GM18867 (cell line): ENCODE data around the gene MNT.
"Not testable (repeated sequence)": the region's sequence is repeated elsewhere in the genome, so short reads cannot be mapped to it uniquely, and the experiment has no call there.

Source experiments
- ATAC-seq: cut with Tn5 transposase; IDR thresholded peaks from one replicate; pipeline ENCODE4 v1.9.1; 2021; ENCODE audit warnings: mild to moderate bottlenecking, moderate library complexity; ENCODE audit not compliant: unreplicated experiment

Gene MNT, protein sequence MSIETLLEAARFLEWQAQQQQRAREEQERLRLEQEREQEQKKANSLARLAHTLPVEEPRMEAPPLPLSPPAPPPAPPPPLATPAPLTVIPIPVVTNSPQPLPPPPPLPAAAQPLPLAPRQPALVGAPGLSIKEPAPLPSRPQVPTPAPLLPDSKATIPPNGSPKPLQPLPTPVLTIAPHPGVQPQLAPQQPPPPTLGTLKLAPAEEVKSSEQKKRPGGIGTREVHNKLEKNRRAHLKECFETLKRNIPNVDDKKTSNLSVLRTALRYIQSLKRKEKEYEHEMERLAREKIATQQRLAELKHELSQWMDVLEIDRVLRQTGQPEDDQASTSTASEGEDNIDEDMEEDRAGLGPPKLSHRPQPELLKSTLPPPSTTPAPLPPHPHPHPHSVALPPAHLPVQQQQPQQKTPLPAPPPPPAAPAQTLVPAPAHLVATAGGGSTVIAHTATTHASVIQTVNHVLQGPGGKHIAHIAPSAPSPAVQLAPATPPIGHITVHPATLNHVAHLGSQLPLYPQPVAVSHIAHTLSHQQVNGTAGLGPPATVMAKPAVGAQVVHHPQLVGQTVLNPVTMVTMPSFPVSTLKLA

DNA sequence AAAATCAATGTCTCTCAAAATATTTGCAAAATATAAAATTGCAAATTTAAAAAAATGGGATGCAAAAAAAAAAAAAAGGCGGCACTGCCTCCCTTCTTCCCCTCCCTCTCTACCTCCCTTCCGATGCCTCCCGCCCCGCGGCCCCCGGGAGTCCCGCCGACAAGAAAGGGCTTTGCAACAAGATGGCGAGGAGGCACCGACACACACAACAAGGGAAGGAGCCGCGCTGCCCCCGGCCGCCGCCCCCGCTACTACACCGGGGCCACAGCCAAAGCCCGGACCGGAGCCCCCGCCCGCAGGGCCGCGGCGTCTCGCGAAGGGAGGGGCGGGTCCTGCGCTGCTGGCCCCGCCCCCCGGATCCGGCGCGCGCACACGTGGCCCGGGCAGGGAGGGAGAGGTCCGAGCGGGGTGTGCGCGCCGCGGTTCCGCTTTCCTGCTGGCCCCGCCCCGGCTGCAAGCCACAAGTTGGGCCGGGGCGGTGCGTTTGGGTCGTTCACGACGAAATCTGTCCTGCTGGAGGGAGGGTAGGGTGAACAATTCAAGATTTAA is at the start of gene MNT:
TSS of gene MNT (minus strand) at position 184 of the 549 bp plus-strand sequence. CDS start 348 bp downstream, outside the sequence.
- peak; percentile 39 for ATAC-seq

DNA sequence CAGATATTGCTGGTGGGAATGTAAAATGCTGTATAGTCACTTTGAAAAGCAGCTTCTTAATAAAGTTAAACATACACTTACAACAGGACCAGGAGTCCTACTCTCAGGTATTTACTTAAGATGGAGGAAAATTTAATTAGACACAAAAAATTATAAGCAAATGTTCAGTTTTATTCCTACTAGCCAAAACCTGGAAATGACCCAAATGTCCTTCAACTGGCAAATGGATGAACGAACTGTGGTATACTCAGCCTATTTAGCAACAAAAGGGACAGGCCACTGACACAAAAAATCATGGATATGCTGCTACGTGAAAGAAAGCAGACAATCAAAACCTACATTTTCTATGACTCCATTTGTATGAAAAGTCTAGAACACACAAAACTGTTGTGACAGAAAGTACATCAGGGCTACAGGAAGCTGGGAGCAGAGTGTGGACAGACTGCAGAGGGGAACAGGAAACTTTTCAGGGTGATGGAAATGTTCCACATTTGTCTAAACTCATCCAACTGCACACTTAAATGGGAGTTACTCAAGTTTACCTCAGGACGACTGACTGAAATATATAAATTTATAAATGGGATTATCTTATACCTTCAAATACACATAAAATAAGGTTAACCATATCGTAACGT is 49.3 kb upstream of the MNT start:
- no peak for ATAC-seq

DNA sequence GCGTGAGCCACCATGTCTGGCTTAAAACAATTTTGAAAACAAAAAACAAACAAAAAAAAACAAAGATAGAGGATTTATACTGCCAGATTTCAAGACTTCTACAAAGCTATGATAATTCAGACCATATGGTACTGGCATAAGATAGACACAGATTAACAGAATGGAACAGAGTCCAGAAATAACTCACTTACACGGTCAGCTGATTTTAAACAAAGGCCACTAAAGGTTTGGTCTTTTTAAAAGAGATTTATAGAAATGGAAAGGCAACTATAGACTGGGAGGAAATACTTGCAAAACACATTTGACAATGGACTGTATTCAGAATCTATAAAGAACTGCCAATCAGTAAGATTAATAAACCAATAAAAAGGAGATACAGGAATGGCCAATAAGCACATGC is 48.6 kb upstream of the MNT start:
- no peak for ATAC-seq

DNA sequence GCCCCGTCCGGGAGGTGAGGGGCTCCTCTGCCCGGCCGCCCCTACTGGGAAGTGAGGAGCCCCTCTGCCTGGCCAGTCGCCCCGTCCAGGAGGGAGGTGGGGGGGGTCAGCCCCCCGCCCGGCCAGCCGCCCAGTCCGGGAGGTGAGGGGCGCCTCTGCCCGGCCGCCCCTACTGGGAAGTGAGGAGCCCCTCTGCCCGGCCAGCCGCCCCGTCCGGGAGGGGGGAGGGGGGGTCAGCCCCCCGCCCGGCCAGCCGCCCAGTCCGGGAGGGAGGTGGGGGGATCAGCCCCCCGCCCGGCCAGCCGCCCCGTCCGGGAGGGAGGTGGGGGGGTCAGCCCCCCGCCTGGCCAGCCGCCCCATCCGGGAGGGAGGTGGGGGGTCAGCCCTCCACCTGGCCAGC is 46.6 kb upstream of the MNT start:
- not testable (repeated sequence) for ATAC-seq

DNA sequence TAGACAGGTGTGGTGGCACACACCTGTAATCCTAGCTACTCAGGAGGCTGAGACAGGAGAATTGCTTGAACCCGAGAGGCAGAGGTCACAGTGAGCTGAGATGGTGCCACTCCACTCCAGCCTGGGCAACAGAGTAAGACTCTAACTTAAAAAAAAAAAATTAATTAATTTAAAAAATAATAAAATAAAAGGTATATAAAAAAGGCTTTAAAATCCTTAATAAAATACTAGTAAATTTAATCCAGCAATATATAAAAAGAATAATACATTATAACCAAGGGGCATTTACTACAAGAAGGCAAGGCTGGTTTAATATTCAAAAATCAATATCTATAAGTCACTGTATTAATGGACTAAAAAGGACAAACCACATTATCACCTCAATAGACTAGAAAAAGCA is 44.8 kb upstream of the MNT start:
- no peak for ATAC-seq

DNA sequence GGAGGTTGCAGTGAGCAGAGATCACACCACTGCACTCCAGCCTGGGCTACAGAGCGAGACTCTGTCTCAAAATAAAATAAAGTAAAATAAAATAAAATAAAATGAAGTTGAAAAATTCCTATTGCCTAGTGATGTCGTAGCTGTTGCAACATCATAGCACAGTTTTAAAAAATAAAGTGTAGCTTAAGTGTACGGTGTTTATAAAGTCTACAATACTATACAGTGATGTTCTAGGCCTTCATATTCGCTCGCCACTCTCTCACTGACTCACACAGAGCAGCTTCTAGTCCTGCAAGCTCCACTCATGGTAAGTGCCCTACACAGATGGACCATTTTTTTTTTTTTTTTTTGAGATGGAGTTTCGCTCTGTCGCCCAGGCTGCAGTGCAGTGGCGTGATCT is 43.5 kb upstream of the MNT start:
- no peak for ATAC-seq

DNA sequence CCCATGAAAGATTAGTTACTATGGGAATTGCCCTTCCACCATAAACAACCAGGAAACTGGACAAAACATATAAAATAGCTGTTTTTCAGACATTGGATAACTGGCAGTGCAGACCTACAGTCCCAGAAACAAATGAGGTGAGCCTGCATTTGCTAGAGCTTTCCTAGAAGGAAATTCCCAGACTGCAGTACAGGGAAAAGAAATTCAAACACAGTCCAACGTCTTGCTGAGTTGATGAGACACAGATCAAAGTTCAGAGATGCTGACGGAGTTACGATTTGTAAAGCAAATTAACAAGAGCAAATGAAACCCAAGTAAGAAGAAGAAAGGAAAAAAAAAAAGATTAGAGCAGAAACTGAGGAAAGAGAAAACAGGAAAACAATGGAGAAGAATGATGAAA is 41.3 kb upstream of the MNT start:
- ATAC-seq: no peak

DNA sequence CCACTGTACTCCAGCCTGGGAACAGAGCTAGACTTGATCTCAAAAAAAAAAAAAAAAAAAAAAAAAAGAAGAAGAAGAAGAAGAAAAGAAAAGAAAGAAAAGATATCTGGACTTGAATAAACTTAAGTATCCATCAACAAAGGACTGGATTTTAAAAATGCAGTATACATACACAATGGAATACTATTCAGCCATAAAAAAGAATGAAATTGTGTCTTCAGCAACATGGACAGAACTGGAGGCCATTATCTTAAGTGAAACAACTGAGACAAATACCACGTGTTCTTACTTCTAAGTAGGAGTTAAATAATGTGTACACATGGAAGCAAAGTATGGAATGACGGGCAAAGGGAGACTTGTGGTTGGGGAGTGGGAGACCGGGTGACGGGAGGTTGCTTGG is 40.1 kb upstream of the MNT start:
- ATAC-seq: no peak

DNA sequence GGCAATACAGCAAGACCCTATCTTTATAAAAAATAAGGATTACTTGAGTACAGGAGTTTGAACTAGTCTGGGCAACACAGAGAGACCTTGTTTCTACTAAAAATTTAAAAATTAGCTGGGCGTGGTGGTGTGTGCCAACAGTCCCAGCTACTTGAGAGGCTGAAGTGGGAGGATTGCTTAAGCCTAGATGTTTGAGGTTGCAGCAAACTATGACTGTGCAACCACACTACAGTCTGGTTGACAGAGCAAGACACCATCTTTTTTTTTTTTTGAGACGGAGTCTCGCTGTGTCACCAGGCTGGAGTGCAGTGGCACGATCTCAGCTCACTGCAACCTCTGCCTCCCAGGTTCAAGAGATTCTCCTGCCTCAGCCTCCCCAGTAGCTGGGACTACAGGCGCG is 39.1 kb upstream of the MNT start:
- not testable (repeated sequence) for ATAC-seq

DNA sequence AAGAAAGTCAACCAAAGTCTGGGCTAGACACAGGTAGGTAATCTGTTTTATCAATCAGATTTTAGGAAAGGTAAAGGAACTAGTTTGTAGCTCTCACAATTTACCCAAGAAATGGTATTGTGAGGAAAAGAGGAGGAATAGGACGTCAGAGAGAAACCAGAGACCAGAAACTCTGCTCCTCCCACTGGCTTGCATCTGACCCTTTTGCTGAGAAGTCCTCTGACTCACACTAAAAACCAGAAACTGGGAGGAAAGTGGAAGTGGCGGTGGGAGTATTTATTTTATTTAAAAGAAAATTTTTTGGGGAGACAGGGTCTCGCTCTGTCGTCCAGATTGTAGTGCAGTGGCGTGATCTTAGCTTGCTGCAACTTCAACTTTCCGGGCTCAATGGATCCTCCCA is 38.0 kb upstream of the MNT start:
- ATAC-seq: no peak

DNA sequence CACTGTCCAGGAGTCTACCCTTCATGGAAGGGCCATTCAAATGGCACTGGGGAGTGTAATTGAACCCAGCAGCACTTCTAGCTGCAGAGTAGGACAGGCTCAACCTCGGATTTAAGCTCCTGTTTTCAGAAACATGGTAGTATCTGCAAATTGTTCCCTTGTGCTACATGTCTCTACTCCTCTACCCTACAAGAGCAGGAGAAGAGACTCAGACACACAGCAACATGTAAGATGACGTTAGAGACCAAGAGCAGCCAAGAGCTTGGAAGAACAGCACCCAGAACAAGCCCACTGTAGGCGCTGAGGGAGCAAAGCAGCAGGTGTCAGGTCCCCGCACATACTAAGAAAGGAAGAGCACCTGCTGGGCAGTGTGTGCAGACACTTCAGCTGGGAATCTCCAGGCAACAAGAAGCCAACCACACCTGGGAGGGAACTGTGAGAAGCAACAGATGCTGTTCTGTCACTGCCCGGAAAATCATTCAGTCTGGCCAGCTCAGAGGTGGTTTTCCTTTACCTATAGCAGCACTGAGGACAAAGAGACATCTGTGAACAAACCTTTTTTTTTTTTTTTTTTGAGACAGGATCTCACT is 35.6 kb upstream of the MNT start:
- ATAC-seq: no peak

DNA sequence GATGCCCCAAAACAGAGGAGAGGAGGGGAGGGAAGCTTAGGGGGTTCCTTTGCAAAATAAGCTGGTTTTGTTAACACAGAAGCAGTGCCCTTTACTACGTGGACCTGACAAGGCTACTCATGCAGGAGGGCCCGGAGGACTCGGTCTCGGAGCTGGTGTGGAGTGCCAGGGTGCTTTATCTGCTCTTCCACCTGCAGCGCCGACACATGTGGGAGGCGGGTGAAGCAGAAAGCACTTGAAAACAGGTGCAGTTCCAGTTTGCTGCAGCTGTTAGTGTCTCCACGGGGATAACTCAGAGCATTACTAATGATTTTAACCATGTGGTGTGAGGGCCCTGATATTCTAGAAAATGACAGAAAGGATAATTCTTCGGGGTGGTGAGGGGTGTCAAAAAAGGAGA is 35.0 kb upstream of the MNT start:
- ATAC-seq: no peak

DNA sequence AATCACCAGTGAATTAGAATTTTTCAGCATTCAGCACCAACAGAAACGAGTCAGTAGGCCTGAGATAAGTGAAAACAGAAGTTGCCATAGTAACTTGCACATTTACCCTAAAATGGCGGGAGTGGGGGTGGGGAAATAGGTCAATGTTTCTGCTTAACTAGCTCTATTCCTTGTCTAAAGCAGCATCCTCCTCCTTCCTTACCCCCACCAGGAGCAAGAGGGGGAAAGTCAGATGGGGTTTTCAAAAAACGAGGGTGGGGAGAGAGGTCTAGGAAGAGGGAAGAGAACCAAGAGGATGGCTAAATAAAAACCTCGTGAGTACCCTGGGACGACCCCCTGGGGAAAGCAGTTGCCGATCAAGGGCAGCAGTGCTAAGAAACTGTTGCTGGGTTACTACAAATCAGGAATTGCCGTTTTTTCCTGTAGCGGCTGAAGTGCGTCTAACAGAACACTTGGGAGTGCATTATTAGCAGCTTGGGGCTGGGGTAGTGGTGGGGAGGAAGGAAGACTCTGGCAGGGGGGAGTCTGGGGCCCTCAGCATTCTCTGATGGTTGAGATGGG is 34.4 kb upstream of the MNT start:
- no peak for ATAC-seq

DNA sequence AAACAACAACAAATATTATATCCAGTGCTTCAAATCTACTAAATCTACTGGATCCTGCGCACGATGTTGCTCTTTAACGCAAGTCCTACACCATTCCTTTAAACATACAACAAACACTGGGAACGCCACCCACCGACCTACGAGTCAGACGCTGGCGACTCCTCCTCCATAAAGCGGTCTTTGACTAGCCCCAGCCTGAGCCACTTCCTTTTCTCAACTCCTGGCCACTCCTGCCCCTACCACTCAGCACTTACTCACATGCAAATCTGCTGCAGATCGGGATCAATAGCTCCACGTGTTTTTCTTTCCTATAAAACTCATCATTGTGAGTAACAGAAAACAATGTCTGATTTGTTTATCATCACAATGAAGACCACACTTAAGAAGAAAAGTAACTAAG is 32.8 kb upstream of the MNT start:
- ATAC-seq: no peak

DNA sequence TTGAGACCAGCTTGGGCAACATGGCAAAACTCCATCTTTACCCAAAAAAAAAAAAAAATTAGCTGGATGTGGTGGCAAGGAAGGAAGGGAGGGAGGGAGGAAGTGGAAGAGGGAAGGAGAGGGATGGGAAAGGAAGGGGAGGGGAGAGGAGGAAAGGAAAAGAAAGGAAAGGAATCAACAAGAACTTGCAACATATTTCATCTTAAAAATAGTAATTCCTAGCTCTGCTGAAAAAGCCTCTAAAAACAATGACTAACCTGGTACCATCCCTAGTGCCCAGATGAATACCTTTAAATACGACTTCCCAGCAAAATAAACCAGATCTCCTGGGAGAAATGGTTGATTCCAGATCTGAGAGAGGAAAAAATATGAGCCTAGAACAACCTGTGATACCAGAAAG is 27.1 kb upstream of the MNT start:
- no peak for ATAC-seq

DNA sequence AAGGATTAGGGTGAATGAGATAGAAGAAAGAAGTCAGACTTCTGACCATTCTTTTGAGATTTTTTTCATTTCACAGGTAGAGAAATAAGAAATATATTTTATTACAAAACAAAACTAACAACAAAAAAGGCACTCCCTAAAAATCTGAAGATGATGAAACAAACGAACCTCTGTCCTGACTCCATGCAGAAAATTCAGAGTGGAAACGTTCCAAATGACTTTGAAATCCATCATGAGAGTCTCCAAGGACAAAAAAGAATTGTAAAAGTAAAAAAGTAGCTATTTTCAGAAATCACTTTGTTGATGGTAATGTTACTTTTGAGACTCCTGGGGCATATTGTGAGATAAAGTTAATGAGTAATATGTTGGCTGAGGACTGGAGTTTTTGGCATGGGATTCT is 26.4 kb upstream of the MNT start:
- no peak for ATAC-seq

DNA sequence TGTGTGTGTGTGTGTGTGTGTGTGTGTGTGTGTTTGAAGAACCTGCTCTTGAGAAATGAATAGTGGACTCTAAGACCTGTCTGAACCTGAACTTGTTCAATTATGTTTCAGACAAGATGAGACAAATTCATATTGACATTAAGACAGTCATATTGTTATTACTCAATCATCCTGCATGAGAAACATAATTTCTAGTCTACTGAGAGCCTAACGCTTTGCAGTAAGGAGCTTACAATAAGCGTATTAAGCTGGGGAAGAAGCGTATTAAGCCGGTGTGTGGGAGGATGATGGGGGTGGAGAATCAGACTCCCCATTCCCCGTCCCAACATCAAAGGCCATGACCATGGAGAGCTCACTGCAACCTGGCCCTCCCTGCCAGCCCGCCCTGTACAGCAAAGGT is 22.4 kb upstream of the MNT start:
- ATAC-seq: no peak

DNA sequence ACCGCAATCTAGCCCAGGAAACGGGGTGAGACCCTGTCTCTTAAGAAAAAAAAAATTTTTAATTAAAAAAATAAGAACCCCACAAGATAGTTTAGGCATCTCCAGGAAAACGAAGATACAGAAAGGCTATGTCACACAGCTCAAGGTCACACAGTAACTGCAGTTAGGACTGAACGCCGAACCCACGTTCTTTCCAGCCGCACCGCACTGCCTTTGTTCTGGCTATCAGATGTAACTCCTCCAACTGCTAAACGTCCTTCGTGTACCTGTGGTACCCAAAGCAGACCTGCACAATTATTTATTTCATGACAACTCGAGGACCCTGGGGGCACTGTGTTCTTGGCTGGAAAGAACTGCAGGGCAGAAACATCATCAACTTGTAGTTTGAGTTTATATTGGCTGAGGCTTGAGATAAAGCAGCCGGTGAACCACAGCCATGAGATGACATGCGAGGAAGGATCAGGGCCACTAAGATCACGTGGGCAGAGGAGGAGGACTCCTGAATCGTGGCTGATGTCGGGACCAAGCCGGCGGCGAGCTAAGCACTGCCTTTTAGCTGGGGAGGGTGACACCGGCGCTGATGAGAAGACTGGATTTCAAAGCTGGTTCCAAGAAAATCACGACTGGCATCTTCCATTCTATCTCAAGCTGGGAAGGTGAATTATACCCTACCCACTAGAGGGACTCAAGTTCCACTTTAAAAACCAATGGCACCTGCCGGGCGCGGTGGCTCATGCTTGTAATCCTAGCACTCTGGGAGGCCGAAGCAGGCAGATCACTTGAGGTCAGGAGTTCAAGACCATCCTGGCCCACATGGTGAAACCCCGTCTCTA is 20.7 kb upstream of the MNT start:
- no peak for ATAC-seq

DNA sequence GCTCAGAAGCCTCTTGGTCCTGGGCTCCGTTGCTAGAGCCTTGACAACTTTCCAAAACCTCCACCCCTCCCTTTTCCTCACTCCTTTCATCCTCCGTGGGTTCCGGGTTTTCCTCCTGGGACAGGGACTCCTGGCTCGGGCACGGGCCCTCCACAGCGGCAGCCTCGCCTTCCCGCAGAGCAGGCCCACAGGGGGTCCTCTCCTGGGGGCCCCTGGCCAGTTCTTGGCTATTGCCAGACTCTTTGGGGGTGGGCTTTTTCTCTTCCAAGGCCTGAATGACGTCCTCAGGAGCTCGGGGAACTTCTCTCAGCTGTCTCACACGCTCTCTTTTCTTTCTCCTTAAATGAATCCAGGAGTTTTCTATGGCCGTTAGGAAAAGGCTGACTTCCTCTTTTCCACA is 19.3 kb upstream of the MNT start:
- ATAC-seq: no peak

DNA sequence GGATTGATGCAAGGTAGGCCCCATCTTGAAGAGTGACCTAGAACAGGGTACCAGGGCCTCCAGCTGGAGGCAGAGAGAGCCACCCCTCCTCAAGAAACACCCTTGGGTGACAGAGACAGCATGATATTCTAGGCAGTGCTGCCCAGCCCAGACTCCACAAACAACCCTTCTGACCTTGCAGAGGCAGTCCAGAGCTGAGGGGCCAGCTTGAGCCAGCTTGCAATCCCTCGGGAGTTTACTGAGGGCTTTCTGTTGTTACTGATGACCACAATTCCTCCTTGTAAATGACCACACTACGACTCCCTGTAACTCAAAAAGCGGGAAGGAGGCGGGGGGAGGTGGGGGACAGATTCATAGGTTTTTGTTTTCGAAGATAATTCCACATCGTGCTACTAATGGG is 18.6 kb upstream of the MNT start:
- no peak for ATAC-seq
